Measurements from ENCODE around the gene KIAA1671.
A peak's percentile ranks its signal among the peaks of the same experiment; 100 is the strongest.

KIAA1671 gene

GRCh38 chr22:25051073-25051472, 98.6 kb downstream of the KIAA1671 start:
- POLR2A ChIA-PET, result no interaction called here
- CTCF ChIA-PET, result interaction anchor here (1.2 to 7.2 kb wide), 4 partner anchors 8 to 112 kb away, joined by 3 to 75 read pairs (median 4); no protein-coding TSS in a partner anchor
- DNase-seq (ENCODE audit: extremely low spot score), result no peak
- TF ChIP-seq CTCF (IDR thresholded peaks at IDR 0.05; ENCODE audit: control extremely low read depth, extremely low read depth, low read depth, missing control alignments), result no peak

- TF ChIP-seq CTCF (IDR thresholded peaks at IDR 0.05; ENCODE audit: control extremely low read depth, extremely low read depth, low read depth, missing control alignments), result no peak
- DNase-seq (ENCODE audit: extremely low spot score), result no peak
- ChIA-PET CTCF (interaction anchor here (1.0 to 7.2 kb wide), 3 partner anchors 37 to 113 kb away, joined by 3 to 75 read pairs (median 6); no protein-coding TSS in a partner anchor), POLR2A (no interaction called here)
Measured at GRCh38 chr22:25051983-25052710, 99.6 kb downstream of the KIAA1671 start.

- DNase-seq (ENCODE audit: extremely low spot score), result no peak
- no peak for TF ChIP-seq CTCF (IDR thresholded peaks at IDR 0.05; ENCODE audit: control extremely low read depth, extremely low read depth, low read depth, missing control alignments)
- ChIA-PET CTCF (interaction anchor here (0.8 to 7.2 kb wide), 4 partner anchors 19 to 114 kb away, joined by 3 to 75 read pairs (median 4); no protein-coding TSS in a partner anchor), POLR2A (no interaction called here)
Measured at GRCh38 chr22:25053153-25053805, 100.8 kb downstream of the KIAA1671 start.

GRCh38 chr22:25054943-25055511, 102.5 kb downstream of the KIAA1671 start:
- ChIA-PET POLR2A (no interaction called here), CTCF (no interaction called here)
- no peak for TF ChIP-seq CTCF (IDR thresholded peaks at IDR 0.05; ENCODE audit: control extremely low read depth, extremely low read depth, low read depth, missing control alignments)
- DNase-seq (ENCODE audit: extremely low spot score), result no peak

- CTCF ChIA-PET, result interaction anchor here (0.6 to 2.5 kb wide), 8 partner anchors 9 to 123 kb away, joined by 3 to 16 read pairs (median 4); no protein-coding TSS in a partner anchor
- peak; percentile 71 for DNase-seq (ENCODE audit: extremely low spot score)
- POLR2A ChIA-PET, result no interaction called here
- peak; percentile 84 for TF ChIP-seq CTCF (IDR thresholded peaks at IDR 0.05; ENCODE audit: control extremely low read depth, extremely low read depth, low read depth, missing control alignments)
Measured at GRCh38 chr22:25057013-25057881, 104.7 kb downstream of the KIAA1671 start.

- POLR2A ChIA-PET, result interaction anchor here (0.7 kb wide), 1 partner anchor 523 kb away, joined by 5 read pairs; no protein-coding TSS in a partner anchor
- DNase-seq (ENCODE audit: extremely low spot score), result no peak
- CTCF ChIA-PET, result interaction anchor here (1.2 to 1.3 kb wide), 2 partner anchors 9 to 120 kb away, joined by 3 to 5 read pairs; no protein-coding TSS in a partner anchor
- TF ChIP-seq CTCF (IDR thresholded peaks at IDR 0.05; ENCODE audit: control extremely low read depth, extremely low read depth, low read depth, missing control alignments), result no peak
Measured at GRCh38 chr22:25059438-25059837, 106.9 kb downstream of the KIAA1671 start.

Measured in GM10248 (cell line).